HG03139 (cell line): ENCODE data around the gene DTNB.

Experiments used
- ATAC-seq: cut with Tn5 transposase; IDR thresholded peaks from one replicate; pipeline ENCODE4 v1.9.1; 2021; ENCODE audit not compliant: unreplicated experiment

The DTNB gene

DNA sequence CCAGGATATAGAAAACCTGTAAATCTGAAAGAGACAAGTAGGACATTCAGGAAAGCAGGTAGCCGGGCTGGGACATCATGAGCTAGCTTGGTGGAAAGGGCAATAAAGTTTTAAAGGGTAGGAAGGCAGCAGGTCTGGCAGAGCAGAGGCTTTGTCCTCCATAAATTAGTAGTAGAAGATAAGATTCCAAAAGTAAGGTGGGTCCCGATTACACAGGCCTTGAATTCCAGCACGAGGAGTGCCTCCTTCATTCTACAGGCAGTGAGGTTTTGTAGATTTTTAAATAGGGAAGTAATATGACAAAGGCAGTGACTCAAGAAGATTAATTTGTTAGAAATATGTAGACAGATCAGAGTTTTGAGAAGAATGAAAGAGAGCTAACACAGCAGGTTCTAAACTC is 160.7 kb downstream of the DTNB start:
- ATAC-seq, result no peak

GRCh38 chr2:25506226-25506625 is 167.2 kb downstream of the DTNB start:
- ATAC-seq, result no peak

GRCh38 chr2:25505622-25506021 is 167.8 kb downstream of the DTNB start:
- ATAC-seq, result no peak

DNA sequence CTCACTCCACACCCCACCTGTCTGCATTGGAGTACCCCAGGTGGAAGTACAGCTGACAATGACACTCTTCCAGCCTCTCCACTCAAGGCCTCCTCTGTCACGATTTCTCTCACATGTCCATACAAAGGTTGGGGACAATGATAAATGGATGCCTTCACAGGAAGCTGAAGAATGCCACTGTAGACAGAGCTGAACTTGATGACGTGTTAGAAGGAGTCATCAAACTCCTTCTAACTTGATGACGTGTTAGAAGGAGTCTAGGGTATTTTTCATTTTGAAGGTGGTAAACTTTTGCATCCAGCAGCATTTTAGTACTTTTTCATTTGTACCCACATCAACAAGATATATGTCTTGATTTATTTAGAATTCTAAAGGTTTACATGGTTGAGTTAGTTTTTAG is 168.2 kb downstream of the DTNB start:
- ATAC-seq, result no peak

- ATAC-seq, result no peak
These were observed 169.1 kb downstream of the DTNB start for GRCh38 chr2:25504266-25504665.

- no peak for ATAC-seq
These were observed 174.2 kb downstream of the DTNB start for GRCh38 chr2:25499157-25499556.

GRCh38 chr2:25497918-25498407 is 175.4 kb downstream of the DTNB start:
- ATAC-seq, result no peak

- ATAC-seq, result no peak
These were observed 176.0 kb downstream of the DTNB start for GRCh38 chr2:25497229-25497917.

- no peak for ATAC-seq
These were observed 178.8 kb downstream of the DTNB start for GRCh38 chr2:25494616-25495015.

- ATAC-seq, result no peak
These were observed 180.2 kb downstream of the DTNB start for GRCh38 chr2:25493207-25493606.

DNA sequence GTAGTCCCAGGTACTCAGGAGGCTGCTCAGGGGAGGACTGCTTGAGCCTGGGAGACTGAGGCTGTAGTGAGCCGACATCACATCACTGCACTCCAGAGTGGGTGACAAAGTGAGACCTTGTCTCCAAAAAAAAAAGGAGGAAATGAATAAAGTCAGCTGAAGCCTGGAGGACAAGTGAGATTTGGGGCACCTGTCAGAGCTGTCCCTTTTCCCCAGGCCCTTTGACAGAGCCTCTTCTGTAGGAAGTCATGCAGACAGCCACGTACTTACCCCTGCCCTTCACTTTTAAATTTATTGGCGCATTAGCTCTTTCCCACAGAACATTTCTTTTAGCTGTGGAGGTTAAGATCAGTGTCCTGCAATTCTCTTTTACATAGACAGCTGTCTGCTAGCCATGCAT is 180.7 kb downstream of the DTNB start:
- no peak for ATAC-seq

DNA sequence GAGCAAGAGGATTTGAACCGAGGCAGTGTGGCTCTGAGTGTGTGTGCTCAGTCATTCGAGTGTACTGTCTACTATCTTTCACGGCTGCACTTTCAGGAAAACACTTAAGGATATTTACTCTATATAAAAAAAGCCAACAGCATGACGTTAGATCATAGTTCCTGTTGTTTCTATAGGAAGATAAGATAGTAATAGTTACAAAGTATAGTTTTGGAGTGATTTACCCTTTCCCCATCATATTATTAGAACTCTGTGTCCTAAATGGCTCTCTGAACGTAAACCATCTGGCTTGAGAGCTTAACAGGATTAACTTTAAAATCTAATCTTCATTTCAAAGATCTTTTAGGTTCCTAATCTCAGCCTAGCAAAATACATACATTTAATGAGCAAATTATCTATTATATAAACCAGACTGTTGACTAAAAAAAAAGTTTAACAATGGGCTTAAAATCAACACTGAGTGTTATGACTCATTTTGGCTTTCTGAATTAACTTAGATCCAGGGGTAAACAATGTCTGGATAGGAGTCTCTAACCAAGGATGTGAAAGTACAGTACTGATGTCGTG is 181.3 kb downstream of the DTNB start:
- no peak for ATAC-seq

GRCh38 chr2:25491003-25491696 is 182.2 kb downstream of the DTNB start:
- no peak for ATAC-seq

- no peak for ATAC-seq
These were observed 183.2 kb downstream of the DTNB start for GRCh38 chr2:25490217-25490616.

DNA sequence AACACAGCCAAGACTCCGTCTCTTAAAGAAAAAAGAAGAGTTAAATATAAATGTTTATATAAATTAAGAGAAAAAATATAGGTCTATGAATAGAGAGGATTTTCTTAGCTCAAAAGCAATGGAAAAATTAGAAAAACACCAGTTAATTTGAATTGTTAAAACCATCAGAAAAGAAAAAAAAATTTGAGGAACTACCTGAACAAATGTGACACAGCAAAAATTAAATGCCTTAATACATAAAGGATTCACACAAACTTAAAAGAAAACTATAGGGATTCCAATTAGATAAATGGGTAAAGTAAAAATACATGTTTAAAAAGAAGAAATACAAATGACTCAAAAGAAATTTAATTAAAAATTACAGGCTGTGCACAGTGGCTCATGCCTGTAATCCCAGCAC is 183.7 kb downstream of the DTNB start:
- ATAC-seq, result no peak

DNA sequence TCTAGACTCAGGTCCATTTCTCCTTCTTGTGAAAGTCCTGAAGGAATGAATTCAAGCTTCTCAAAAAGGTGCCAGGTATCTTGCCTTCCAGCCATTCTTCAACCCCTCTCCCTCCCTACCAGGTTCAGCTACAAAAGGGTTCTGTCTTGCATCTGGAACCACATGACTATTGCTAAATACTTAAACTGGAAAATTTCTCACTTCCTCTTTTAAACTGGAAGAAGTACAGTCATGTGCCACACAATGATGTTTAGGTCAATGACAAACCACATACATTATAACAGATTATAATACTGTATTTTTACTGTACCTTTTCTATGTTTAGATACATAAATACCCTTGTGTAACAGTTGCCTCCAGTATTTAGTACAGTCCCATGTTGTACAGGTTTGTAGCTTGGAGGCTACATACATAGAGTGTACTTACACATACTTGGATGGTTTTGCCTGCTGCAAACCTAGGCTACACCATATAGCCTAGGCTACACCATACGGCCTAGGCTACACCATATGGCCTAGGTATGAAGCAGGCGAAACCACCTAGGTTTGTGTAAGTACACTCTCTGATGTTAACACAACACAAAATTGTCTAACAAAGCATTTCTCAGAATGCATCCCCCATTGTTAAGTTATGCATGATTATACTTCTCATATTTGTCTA is 189.6 kb downstream of the DTNB start:
- peak; percentile 48 for ATAC-seq

DNA sequence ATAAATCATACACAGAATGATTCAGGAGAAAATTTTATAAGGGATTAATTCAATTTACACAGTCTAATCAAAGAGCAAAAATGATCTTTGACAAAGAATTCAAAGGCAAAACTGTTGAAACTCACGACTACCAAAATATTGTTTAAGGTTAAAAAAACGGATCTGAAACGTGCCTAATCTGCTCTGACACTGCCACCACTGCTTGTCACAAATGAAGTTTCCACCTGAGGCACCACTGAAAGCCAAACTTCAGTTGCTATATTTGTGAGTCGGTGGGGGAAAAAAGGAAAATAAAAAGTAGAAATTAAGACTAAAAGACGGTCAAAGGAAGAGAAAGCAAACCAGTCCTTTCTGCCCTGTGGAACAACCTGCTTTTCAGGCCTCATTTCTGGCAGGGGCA is 191.0 kb downstream of the DTNB start:
- no peak for ATAC-seq

GRCh38 chr2:25481381-25482300 is 191.7 kb downstream of the DTNB start:
- no peak for ATAC-seq

DNA sequence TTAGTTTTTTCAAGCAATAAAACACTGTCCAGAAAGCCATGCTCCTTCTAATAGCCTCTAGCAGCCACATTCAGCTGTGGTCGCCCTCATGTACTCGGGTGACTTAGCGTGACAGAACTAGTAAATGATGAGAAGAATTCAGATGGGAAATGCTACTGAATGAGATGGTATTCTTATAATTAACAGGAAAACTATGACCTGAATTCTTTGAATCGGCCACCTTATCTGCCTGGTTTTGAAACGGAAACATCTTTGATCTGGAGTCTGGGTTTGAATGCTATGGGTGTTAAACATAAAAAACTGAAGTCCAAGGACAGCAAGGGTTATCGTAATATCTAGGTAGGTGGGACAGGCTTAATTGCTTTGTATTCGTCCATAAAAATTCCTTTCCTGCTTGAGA is 192.8 kb downstream of the DTNB start:
- no peak for ATAC-seq

DNA sequence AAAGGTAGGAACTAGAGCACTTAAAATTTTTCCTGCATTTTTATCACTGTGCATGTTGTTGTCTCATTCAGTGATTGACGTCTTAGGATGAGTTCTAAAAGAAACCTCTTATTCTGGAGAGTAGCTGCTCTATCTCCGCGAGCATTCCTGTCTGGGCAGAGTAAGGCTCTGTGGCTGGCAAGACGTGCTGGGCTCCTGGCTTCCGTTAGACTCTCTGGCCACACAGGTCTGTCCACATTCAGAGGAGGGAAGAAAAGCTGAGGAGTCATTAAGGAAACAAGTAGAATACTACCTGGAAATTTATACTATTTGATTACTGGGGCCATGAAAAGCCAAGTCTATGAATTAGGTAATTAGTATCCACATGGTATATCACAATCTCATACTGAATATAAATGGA is 193.6 kb downstream of the DTNB start:
- ATAC-seq, result no peak

GRCh38 chr2:25478736-25479135 is 194.6 kb downstream of the DTNB start:
- no peak for ATAC-seq
